HEK293 (cell line): Measurements from ENCODE around the gene CHERP.
A peak's percentile ranks its signal among the peaks of the same experiment; 100 is the strongest.
"Not testable (repeated sequence)": the region's sequence is repeated elsewhere in the genome, so short reads cannot be mapped to it uniquely, and the experiment has no call there.

Source experiments
- CTCF ChIA-PET: fragments of 350-600 bp; formaldehyde crosslinking; extraction: SDS; loops from one replicate; lab custom pipeline; 2021; ENCODE audit warnings: antibody characterized with exemption; lab: Yijun Ruan, JAX
- POLR2A ChIA-PET: fragments of 300-600 bp; formaldehyde crosslinking; extraction: SDS; loops from one replicate; lab custom pipeline; 2020; ENCODE audit warnings: antibody characterized with exemption, inconsistent platforms; lab: Yijun Ruan, JAX
- H3K27ac ChIP-seq: fragments of 200-500 bp; sonication (Bioruptor generic); 2 replicates; pipeline ENCODE4 v1.5.1; 2014; ENCODE audit warnings: low read depth, low read length, control low read depth, inconsistent platforms; ENCODE audit errors: extremely low read depth
- H3K36me3 ChIP-seq, 2 experiments: fragments of 200-500 bp in 1 of 2; sonication (Bioruptor generic) in 1 of 2; 1 replicate in 1 of 2; 2 replicates in 1 of 2; pipeline ENCODE4 v1.5.1; 2014 to 2017; ENCODE audit warnings: inconsistent platforms in 2 of 2, low read length in 2 of 2; ENCODE audit not compliant: control insufficient read depth in 2 of 2, insufficient read depth in 1 of 2
- H3K4me1 ChIP-seq: fragments of 200-500 bp; sonication (Bioruptor generic); 2 replicates; pipeline ENCODE4 v1.5.1; 2014; ENCODE audit warnings: mild to moderate bottlenecking, low read length, inconsistent platforms; ENCODE audit not compliant: control insufficient read depth, insufficient read depth
- H3K4me3 ChIP-seq: 2 replicates; pipeline ENCODE4 v1.5.1; 2011; ENCODE audit warnings: low read depth, mild to moderate bottlenecking, control low read depth, low read length, moderate library complexity
- H3K9me3 ChIP-seq: fragments of 200-500 bp; sonication (Bioruptor generic); 2 replicates; pipeline ENCODE4 v1.5.1; 2014; ENCODE audit warnings: low read depth, low read length, inconsistent platforms; ENCODE audit not compliant: control insufficient read depth, insufficient read depth
- CTCF ChIP-seq: fragments of 450-650 bp; formaldehyde crosslinking; IDR thresholded peaks from 2 replicates; pipeline ENCODE4 v1.5.1; 2016; ENCODE audit warnings: missing biosample characterization, missing genetic modification characterization
- EGR2 ChIP-seq: fragments of 450-650 bp; formaldehyde crosslinking; IDR thresholded peaks from 2 replicates; pipeline ENCODE4 v1.5.1; 2016; ENCODE audit warnings: low read depth, missing biosample characterization, missing genetic modification characterization
- ELK4 ChIP-seq: IDR thresholded peaks from 2 replicates; pipeline ENCODE4 v1.6.1; 2011; ENCODE audit warnings: mild to moderate bottlenecking, low read depth, low read length, borderline replicate concordance
- FEZF1 ChIP-seq: fragments of 450-650 bp; formaldehyde crosslinking; IDR thresholded peaks from 2 replicates; pipeline ENCODE4 v1.5.1; 2016; ENCODE audit warnings: missing biosample characterization, missing genetic modification characterization
- GLIS1 ChIP-seq: fragments of 450-650 bp; formaldehyde crosslinking; IDR thresholded peaks from 2 replicates; pipeline ENCODE4 v1.5.1; 2016; ENCODE audit warnings: missing biosample characterization, missing genetic modification characterization
- KLF8 ChIP-seq: fragments of 450-650 bp; formaldehyde crosslinking; IDR thresholded peaks from 2 replicates; pipeline ENCODE4 v1.5.1; 2016; ENCODE audit warnings: missing biosample characterization, missing genetic modification characterization
- SCRT1 ChIP-seq: fragments of 450-650 bp; formaldehyde crosslinking; IDR thresholded peaks from 2 replicates; pipeline ENCODE4 v1.5.1; 2016; ENCODE audit warnings: missing biosample characterization, missing genetic modification characterization, borderline replicate concordance
- SCRT2 ChIP-seq: fragments of 450-650 bp; formaldehyde crosslinking; IDR thresholded peaks from 2 replicates; pipeline ENCODE4 v1.5.1; 2016; ENCODE audit warnings: missing biosample characterization, missing genetic modification characterization
- ZBTB17 ChIP-seq: fragments of 450-650 bp; formaldehyde crosslinking; IDR thresholded peaks from 2 replicates; pipeline ENCODE4 v1.5.1; 2016; ENCODE audit warnings: missing biosample characterization, missing genetic modification characterization
- ZNF112 ChIP-seq: fragments of 450-650 bp; formaldehyde crosslinking; IDR thresholded peaks from 2 replicates; pipeline ENCODE4 v1.5.0; 2017; ENCODE audit warnings: missing biosample characterization, missing genetic modification characterization
- ZNF140 ChIP-seq: fragments of 450-650 bp; formaldehyde crosslinking; IDR thresholded peaks from 2 replicates; pipeline ENCODE4 v1.5.1; 2016; ENCODE audit warnings: missing biosample characterization, missing genetic modification characterization
- ZNF2 ChIP-seq: fragments of 450-650 bp; formaldehyde crosslinking; IDR thresholded peaks from 2 replicates; pipeline ENCODE4 v1.5.1; 2016; ENCODE audit warnings: missing biosample characterization, missing genetic modification characterization
- ZNF221 ChIP-seq: fragments of 450-650 bp; formaldehyde crosslinking; IDR thresholded peaks from 2 replicates; pipeline ENCODE4 v1.5.1; 2017; ENCODE audit warnings: missing biosample characterization, missing genetic modification characterization, borderline replicate concordance
- ZNF239 ChIP-seq: fragments of 450-650 bp; formaldehyde crosslinking; IDR thresholded peaks from 2 replicates; pipeline ENCODE4 v1.5.1; 2016; ENCODE audit warnings: missing biosample characterization, missing genetic modification characterization
- ZNF302 ChIP-seq: fragments of 450-650 bp; formaldehyde crosslinking; IDR thresholded peaks from 2 replicates; pipeline ENCODE4 v1.5.1; 2016; ENCODE audit warnings: missing biosample characterization, missing genetic modification characterization, low read depth
- ZNF394 ChIP-seq: fragments of 450-650 bp; formaldehyde crosslinking; IDR thresholded peaks from 2 replicates; pipeline ENCODE4 v1.5.1; 2016; ENCODE audit warnings: missing biosample characterization, missing genetic modification characterization, mild to moderate bottlenecking, moderate library complexity, borderline replicate concordance
- ZNF423 ChIP-seq: fragments of 450-650 bp; formaldehyde crosslinking; IDR thresholded peaks from 2 replicates; pipeline ENCODE4 v1.5.1; 2016; ENCODE audit warnings: missing biosample characterization, missing genetic modification characterization
- ZNF426 ChIP-seq: fragments of 450-650 bp; formaldehyde crosslinking; IDR thresholded peaks from 2 replicates; pipeline ENCODE4 v1.5.1; 2017; ENCODE audit warnings: missing biosample characterization, missing genetic modification characterization, mild to moderate bottlenecking, inconsistent platforms, moderate library complexity
- ZNF558 ChIP-seq: fragments of 450-650 bp; formaldehyde crosslinking; IDR thresholded peaks from 2 replicates; pipeline ENCODE4 v1.5.1; 2016; ENCODE audit warnings: missing biosample characterization, missing genetic modification characterization
- ZNF621 ChIP-seq: fragments of 450-650 bp; formaldehyde crosslinking; IDR thresholded peaks from 2 replicates; pipeline ENCODE4 v1.5.1; 2017; ENCODE audit warnings: missing biosample characterization, missing genetic modification characterization
- ZNF843 ChIP-seq: fragments of 450-650 bp; formaldehyde crosslinking; IDR thresholded peaks from 2 replicates; pipeline ENCODE4 v1.5.1; 2016; ENCODE audit warnings: missing biosample characterization, missing genetic modification characterization

CHERP gene

GRCh38 chr19:16473875-16474392 is 68.3 kb downstream of the CHERP start (continued):
- no peak for TF ChIP-seq ZNF423 (tag by site-specific recombination)
- no peak for TF ChIP-seq ZNF426 (tag by site-specific recombination)
- no peak for TF ChIP-seq ZNF558 (tag by site-specific recombination)
- TF ChIP-seq ZNF239 (tag by site-specific recombination): no peak

- H3K4me1 ChIP-seq: no peaks in the 10 kb centered on the region
- no peaks in the 10 kb centered on the region for H3K9me3 ChIP-seq
- TF ChIP-seq CTCF (tag by site-specific recombination) (no peak), ZNF2 (tag by site-specific recombination) (no peak), ZNF302 (tag by site-specific recombination) (no peak), ZNF221 (tag by site-specific recombination) (no peak), ZNF621 (tag by site-specific recombination) (no peak), ZNF394 (tag by site-specific recombination) (no peak), KLF8 (tag by site-specific recombination) (no peak), ELK4 (no peak), ZNF843 (no peak), ZNF140 (tag by site-specific recombination) (no peak), GLIS1 (no peak), EGR2 (tag by site-specific recombination) (no peak), ZNF112 (tag by site-specific recombination) (no peak), FEZF1 (tag by site-specific recombination) (no peak), ZBTB17 (tag by site-specific recombination) (no peak)
- CTCF ChIA-PET: no interaction called here
- no peak overlapping the region for H3K4me3 ChIP-seq
- H3K36me3 ChIP-seq: no peaks in the 10 kb centered on the region
- H3K27ac ChIP-seq: no peak overlapping the region
- POLR2A ChIA-PET: no interaction called here
Observed at GRCh38 chr19:16472992-16473391, 69.2 kb downstream of the CHERP start.

- H3K4me1 ChIP-seq, CTCF ChIA-PET, H3K36me3 ChIP-seq, POLR2A ChIA-PET, H3K9me3 ChIP-seq, H3K27ac ChIP-seq: not testable (repeated sequence)
- peak; percentile 88 for TF ChIP-seq SCRT2 (tag by site-specific recombination)
- TF ChIP-seq SCRT1 (tag by site-specific recombination): peak; percentile 90
- peak overlapping the region; percentile 77 for H3K4me3 ChIP-seq
Observed at GRCh38 chr19:16472559-16472899, 69.7 kb downstream of the CHERP start.
